Endothelial cell of umbilical vein (primary cell): Measurements from ENCODE around the gene L3MBTL4. TPM values are rescaled to one million over a fixed set of nuclear protein-coding genes. Genes with fewer than 3 reads are reported as not detected.

Experiments used
- BruUV-seq: library from RNA; stranded (reverse); fragments of 400-500 nt; replicated peaks from 2 replicates; lab custom pipeline; 2021; lab: Mats Ljungman, UMichigan
- CTCF ChIA-PET: fragments of 300-600, 350-600 bp; sonication (Branson Sonifier 250); formaldehyde crosslinking; loops from one replicate; lab custom pipeline; 2021; ENCODE audit warnings: antibody characterized with exemption, inconsistent platforms; lab: Charles Lee
- POLR2A ChIA-PET: fragments of 300-600, 350-600 bp; sonication (Branson Sonifier 250); formaldehyde crosslinking; loops from one replicate; lab custom pipeline; 2021; ENCODE audit warnings: antibody characterized with exemption, inconsistent platforms; lab: Charles Lee
- DNase-seq: peaks from one replicate; pipeline ENCODE4 v3.0.0-alpha.2; 2011; ENCODE audit warnings: low read depth, low spot score
- FAIRE-seq: peaks from 2 replicates; lab custom pipeline; 2011; peaks lifted over from hg19 to GRCh38; lab: Jason Lieb, UNC
- H2AFZ ChIP-seq: 2 replicates; pipeline ENCODE4 v1.6.0; 2012; ENCODE audit warnings: low read depth, low read length, control low read depth, inconsistent platforms
- H3K27ac ChIP-seq: 2 replicates; pipeline ENCODE4 v1.5.1; 2011; ENCODE audit warnings: low read depth, mild to moderate bottlenecking, control low read depth, low read length, moderate library complexity; ENCODE audit not compliant: insufficient read depth
- H3K27me3 ChIP-seq, 2 experiments: 2 replicates each; pipeline versions ENCODE4 v1.6.0 to v1.6.1; 2011; ENCODE audit warnings: low read length in 2 of 2, mixed read lengths in 1 of 2; ENCODE audit not compliant: control insufficient read depth in 2 of 2, insufficient read depth in 2 of 2
- H3K36me3 ChIP-seq, 2 experiments: 2 replicates in 1 of 2; 3 replicates in 1 of 2; pipeline ENCODE4 v1.5.1; 2011; ENCODE audit warnings: low read length in 2 of 2, mild to moderate bottlenecking in 1 of 2, moderate library complexity in 1 of 2; ENCODE audit not compliant: control insufficient read depth in 2 of 2, insufficient read depth in 2 of 2; ENCODE audit errors: extremely low read depth in 1 of 2
- H3K4me1 ChIP-seq: 3 replicates; pipeline ENCODE4 v1.5.1; 2011; ENCODE audit warnings: mild to moderate bottlenecking, low read length; ENCODE audit not compliant: control insufficient read depth, insufficient read depth; ENCODE audit errors: extremely low read depth
- H3K4me2 ChIP-seq: 2 replicates; pipeline ENCODE4 v1.6.1; 2011; ENCODE audit warnings: low read length, control low read depth, mixed read lengths; ENCODE audit not compliant: insufficient read depth
- H3K4me3 ChIP-seq, 3 experiments: fragments of 200-600 bp in 1 of 3; sonication (generic), shearing (Covaris generic) in 1 of 3; replicated peaks in 1 of 3; 2 replicates each; pipeline ENCODE4 v1.5.1; 2011 to 2016; ENCODE audit warnings: control low read depth in 3 of 3, low read length in 3 of 3, mild to moderate bottlenecking in 2 of 3, inconsistent platforms in 1 of 3, low read depth in 1 of 3, moderate library complexity in 1 of 3; ENCODE audit not compliant: insufficient read depth in 1 of 3
- H3K79me2 ChIP-seq: 2 replicates; pipeline ENCODE4 v1.6.0; 2012; ENCODE audit warnings: low read length, inconsistent platforms; ENCODE audit not compliant: control insufficient read depth, insufficient read depth
- H3K9ac ChIP-seq: replicated peaks from 2 replicates; pipeline ENCODE3; 2011; ENCODE audit warnings: low read length, control low read depth; ENCODE audit not compliant: insufficient read depth; ENCODE audit errors: extremely low read depth
- H3K9me1 ChIP-seq: replicated peaks from 3 replicates; pipeline ENCODE4 v1.6.0; 2011; ENCODE audit warnings: mild to moderate bottlenecking, low read length; ENCODE audit not compliant: control insufficient read depth, insufficient read depth; ENCODE audit errors: extremely low read depth
- H3K9me3 ChIP-seq: replicated peaks from 2 replicates; pipeline ENCODE4 v1.5.1; 2012; ENCODE audit warnings: low read length, inconsistent platforms; ENCODE audit not compliant: control insufficient read depth, insufficient read depth
- H4K20me1 ChIP-seq: replicated peaks from 2 replicates; pipeline ENCODE3; 2011; ENCODE audit warnings: mild to moderate bottlenecking, low read length; ENCODE audit not compliant: control insufficient read depth, insufficient read depth; ENCODE audit errors: extremely low read depth
- CTCF ChIP-seq, 2 donors: IDR thresholded peaks; 1 replicate in 1 of 2; 2 replicates in 1 of 2; pipeline ENCODE4 v1.5.1; 2011; ENCODE audit warnings: low read length in 2 of 2, mild to moderate bottlenecking in 2 of 2, moderate library complexity in 2 of 2, control low read depth in 1 of 2, inconsistent platforms in 1 of 2, low read depth in 1 of 2; ENCODE audit not compliant: insufficient read depth in 1 of 2; ENCODE audit errors: extremely low read depth in 1 of 2
- EZH2 ChIP-seq: IDR thresholded peaks from 2 replicates; pipeline ENCODE4 v1.6.1; 2012; ENCODE audit warnings: borderline replicate concordance, low read depth, mild to moderate bottlenecking, moderate library complexity, low read length, inconsistent platforms; ENCODE audit not compliant: severe bottlenecking
- FOS ChIP-seq: IDR thresholded peaks from 2 replicates; pipeline ENCODE4 v1.6.1; 2011; ENCODE audit warnings: mild to moderate bottlenecking, low read length, moderate library complexity, borderline replicate concordance; ENCODE audit not compliant: insufficient read depth
- GATA2 ChIP-seq: IDR thresholded peaks from 2 replicates; pipeline ENCODE4 v1.7.0; 2011; ENCODE audit warnings: low read depth, mild to moderate bottlenecking, moderate library complexity, mixed read lengths, low read length; ENCODE audit not compliant: insufficient read length, insufficient read depth
- JUN ChIP-seq: IDR thresholded peaks from 2 replicates; pipeline ENCODE4 v1.6.1; 2011; ENCODE audit warnings: borderline replicate concordance, low read depth; ENCODE audit not compliant: insufficient read length, insufficient read depth
- MAX ChIP-seq: IDR thresholded peaks from 2 replicates; pipeline ENCODE4 v1.6.1; 2011; ENCODE audit not compliant: insufficient read depth, insufficient read length
- MYC ChIP-seq: IDR thresholded peaks from one replicate; pipeline ENCODE4 v1.6.1; 2011; ENCODE audit warnings: mild to moderate bottlenecking, low read depth, low read length
- POLR2A ChIP-seq: IDR thresholded peaks from 2 replicates; pipeline ENCODE4 v1.6.1; 2012; ENCODE audit warnings: low read depth, mild to moderate bottlenecking, control low read depth, low read length
- POLR2AphosphoS5 ChIP-seq: IDR thresholded peaks from 2 replicates; pipeline ENCODE4 v1.6.1; 2012; ENCODE audit warnings: low read depth, mild to moderate bottlenecking, control low read depth, low read length, moderate library complexity; ENCODE audit not compliant: insufficient read depth
- dilution Hi-C: fragments of 300-500 bp; cut with MboI; formaldehyde crosslinking; loops from one replicate; pipeline ENCODE4 v1.15.0; 2019; ENCODE audit warnings: low sequenced_read_pairs; ENCODE audit not compliant: extremely low pct_ligation_motif_present
- intact Hi-C: fragments of 100-400 bp; cut with micrococcal nuclease; formaldehyde crosslinking; loops from one replicate; pipeline ENCODE4 v1.10.0; 2022
- polyA plus RNA-seq, 4 experiments: library from polyadenylated mRNA; depleted of rRNA in 3 of 4; stranded (reverse) in 3 of 4; unstranded in 1 of 4; fragments of >200 nt; gene quantifications; 2 replicates each; pipeline versions ENCODE4 v1.2.1 to v1.2.3, GENCODE V29; 2011 to 2012; ENCODE audit warnings: missing spikeins in 1 of 4
- total RNA-seq: library from RNA; stranded (reverse); gene quantifications from 2 replicates; pipeline ENCODE4 v1.2.3, GENCODE V29; 2021

Gene L3MBTL4
- total and polyA plus RNA-seq, 2 donors (not counting 3 experiments of a cell fraction or from before 2014, with no cell fraction given), result 0.80 TPM; not detected in 1

- ChIA-PET POLR2A (no interaction called here), CTCF (no interaction called here)
- intact Hi-C loops, result no loop called here
- H3K4me1 ChIP-seq, result no peaks in the 10 kb centered on the region
- no peaks in the 10 kb centered on the region for H3K9me3 ChIP-seq
- no peak for TF ChIP-seq POLR2AphosphoS5
- no peak for TF ChIP-seq GATA2
- no peak for TF ChIP-seq EZH2
- TF ChIP-seq FOS, result no peak
- no peak for TF ChIP-seq CTCF (IDR thresholded peaks at IDR 0.05; ENCODE audit: extremely low read depth in 1 of 2, insufficient read depth in 1 of 2, low read depth in 1 of 2, low read length in 2 of 2)
- TF ChIP-seq JUN, result no peak
- TF ChIP-seq MYC, result no peak
- no peak for TF ChIP-seq POLR2A
- TF ChIP-seq MAX, result no peak
- no peak overlapping the region for H3K4me3 ChIP-seq
- dilution Hi-C loops, result no loop called here
- H3K9me1 ChIP-seq, result no peaks in the 10 kb centered on the region
- no peak overlapping the region for H3K27ac ChIP-seq
- no peak overlapping the region for H2AFZ ChIP-seq
- no TSS peak for BruUV-seq
- H3K27me3 ChIP-seq, result no peaks in the 10 kb centered on the region
- DNase-seq (no peak), FAIRE-seq (no peak)
- H3K4me2 ChIP-seq, result no peak overlapping the region
- no peaks in the 10 kb centered on the region for H4K20me1 ChIP-seq
- no peaks in the 10 kb centered on the region for H3K79me2 ChIP-seq
- H3K36me3 ChIP-seq, result no peaks in the 10 kb centered on the region
- H3K9ac ChIP-seq, result no peak overlapping the region
These were observed 73.0 kb downstream of the L3MBTL4 start for GRCh38 chr18:6341709-6342108.
